ENCODE data around the gene TOMM5. TPM values are rescaled to one million over a fixed set of nuclear protein-coding genes. Genes with fewer than 3 reads are reported as not detected.

Gene TOMM5
- total RNA-seq, 2 donors from 2014 or later = 93.0 to 136 TPM

DNA sequence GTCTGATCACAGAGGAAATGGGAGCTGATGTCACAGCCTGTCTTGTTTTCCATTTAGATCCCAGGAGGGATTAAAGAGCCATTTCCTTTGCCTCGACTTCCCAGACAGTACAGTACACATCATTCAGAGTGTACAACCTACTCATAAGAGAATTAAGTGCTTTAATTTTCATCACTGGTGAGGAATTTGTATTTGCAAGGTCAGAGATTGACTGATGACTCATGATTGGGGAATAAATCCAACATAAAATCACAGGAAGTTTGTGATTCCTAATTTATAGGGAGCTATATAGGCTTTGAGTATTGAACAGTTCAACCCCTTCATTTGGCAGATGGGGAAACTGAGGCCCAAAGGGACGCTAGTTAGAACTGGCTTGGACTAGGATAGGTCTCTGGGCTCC, 4.1 kb upstream of the TOMM5 start:
- no peak overlapping the region for H3K4me3 Mint-ChIP-seq

DNA sequence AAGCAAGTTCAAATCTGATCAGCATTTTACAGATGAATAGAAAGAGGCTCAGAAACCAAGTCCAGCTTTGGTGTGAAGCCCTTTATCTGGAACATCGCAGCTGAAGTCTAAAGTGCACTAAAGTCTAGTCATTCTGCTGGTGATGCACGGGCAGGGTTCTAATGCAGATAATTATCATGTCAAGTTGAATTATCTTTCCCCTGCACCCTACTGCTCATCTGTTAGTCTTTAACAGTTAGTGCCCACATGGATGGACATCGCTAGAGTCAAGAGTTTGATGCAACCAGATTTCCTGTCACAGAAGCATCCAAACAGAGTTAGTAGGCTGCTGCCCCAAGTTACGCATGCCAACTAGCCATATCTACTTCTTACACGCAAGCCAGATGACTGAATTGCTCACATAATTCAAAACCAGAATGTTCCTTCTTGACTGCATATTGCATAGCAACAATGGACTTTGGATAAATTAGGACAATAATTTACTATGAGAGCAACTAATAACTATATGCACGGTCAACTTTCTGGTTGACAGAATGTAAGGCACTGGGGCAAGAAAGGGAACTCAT, 1.6 kb upstream of the TOMM5 start:
- DNase-seq (ENCODE audit: low spot score) (no peak), ATAC-seq (no peak)
- Mint-ChIP-seq H3K4me3 (peak overlapping the region; percentile 56), H3K27ac (peak overlapping the region in 1 of 2 donors; percentile 65), H3K9me3 (no peaks in the 10 kb centered on the region), H3K4me1 (ENCODE audit: low read depth in 2 of 2) (peaks cover 25 to 27% of the 10 kb centered on the region in 2 donors), H3K36me3 (peaks cover 4% of the 10 kb centered on the region), H3K27me3 (peaks cover 8 to 11% of the 10 kb centered on the region in 2 donors)

More for the DNA sequence above, 4.1 kb upstream of the TOMM5 start:
- ATAC-seq (no peak), DNase-seq (ENCODE audit: low spot score) (no peak)
- peaks cover 10 to 11% of the 10 kb centered on the region in 2 donors for H3K4me1 Mint-ChIP-seq (ENCODE audit: low read depth in 2 of 2)
- no peaks in the 10 kb centered on the region for H3K36me3 Mint-ChIP-seq
- peaks cover 19 to 21% of the 10 kb centered on the region in 2 donors for H3K27me3 Mint-ChIP-seq
- no peaks in the 10 kb centered on the region for H3K9me3 Mint-ChIP-seq
- no peak overlapping the region for H3K27ac Mint-ChIP-seq

DNA sequence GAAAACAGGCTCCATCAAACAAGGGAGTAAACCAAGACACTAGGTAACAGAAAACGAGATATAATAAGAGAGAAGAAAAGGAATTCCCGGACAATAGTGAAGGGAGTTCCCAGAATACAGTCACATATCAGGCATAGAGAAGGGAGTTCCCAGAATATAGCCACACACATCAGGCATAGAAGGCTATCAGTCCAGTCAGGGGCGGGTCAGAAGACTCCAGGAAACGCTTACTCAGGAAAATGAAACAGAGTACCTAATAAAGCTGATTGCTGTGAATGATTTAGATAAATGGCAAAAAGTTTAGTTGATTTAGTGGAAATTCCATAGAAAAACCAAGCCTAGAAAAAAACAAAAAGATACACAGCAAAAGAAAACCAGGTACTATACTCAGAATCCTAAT, 4.9 kb downstream of the TOMM5 start:
- peaks cover 48% of the 10 kb centered on the region for H3K36me3 Mint-ChIP-seq
- DNase-seq (ENCODE audit: low spot score) = no peak
- no peaks in the 10 kb centered on the region for H3K9me3 Mint-ChIP-seq
- no peak overlapping the region for H3K27ac Mint-ChIP-seq
- no peaks in the 10 kb centered on the region for H3K27me3 Mint-ChIP-seq
- no peak overlapping the region for H3K4me3 Mint-ChIP-seq
- ATAC-seq = no peak
- peaks cover 28% of the 10 kb centered on the region in 2 donors for H3K4me1 Mint-ChIP-seq (ENCODE audit: low read depth in 2 of 2)

DNA sequence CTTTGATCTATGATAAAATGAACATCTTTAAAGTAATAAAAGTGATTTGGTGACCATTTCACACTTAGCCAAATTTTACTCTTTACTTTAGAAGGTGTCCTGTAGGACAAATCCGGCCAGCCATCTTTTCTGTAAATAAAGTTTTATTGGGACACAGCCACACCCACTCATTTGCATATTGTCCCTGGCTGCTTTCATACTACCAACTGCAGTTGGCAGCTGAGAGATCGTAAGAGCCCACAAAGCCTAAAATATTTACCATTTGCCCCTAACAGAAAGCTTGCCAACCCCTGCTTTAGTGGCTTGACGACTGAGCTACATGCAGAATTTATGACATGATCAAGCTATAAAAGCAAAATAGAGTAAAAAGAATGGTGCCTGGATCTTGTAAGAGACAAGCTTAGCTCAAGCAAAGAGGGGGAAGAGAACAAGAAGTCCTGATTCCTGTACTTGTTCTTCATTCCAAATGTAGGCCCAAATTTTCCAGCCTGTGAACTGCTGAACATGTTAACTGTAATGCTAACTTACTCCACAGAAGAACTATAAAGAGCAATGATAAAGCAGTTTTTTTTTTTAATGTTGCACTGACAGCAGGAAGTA, 8.8 kb downstream of the TOMM5 start:
- Mint-ChIP-seq H3K27me3 (no peaks in the 10 kb centered on the region), H3K9me3 (no peaks in the 10 kb centered on the region), H3K4me3 (no peak overlapping the region), H3K36me3 (peaks cover 51% of the 10 kb centered on the region), H3K27ac (no peak overlapping the region), H3K4me1 (ENCODE audit: low read depth in 2 of 2) (peaks cover 7% of the 10 kb centered on the region in 2 donors)
- DNase-seq (ENCODE audit: low spot score) = no peak
- no peak for ATAC-seq

DNA sequence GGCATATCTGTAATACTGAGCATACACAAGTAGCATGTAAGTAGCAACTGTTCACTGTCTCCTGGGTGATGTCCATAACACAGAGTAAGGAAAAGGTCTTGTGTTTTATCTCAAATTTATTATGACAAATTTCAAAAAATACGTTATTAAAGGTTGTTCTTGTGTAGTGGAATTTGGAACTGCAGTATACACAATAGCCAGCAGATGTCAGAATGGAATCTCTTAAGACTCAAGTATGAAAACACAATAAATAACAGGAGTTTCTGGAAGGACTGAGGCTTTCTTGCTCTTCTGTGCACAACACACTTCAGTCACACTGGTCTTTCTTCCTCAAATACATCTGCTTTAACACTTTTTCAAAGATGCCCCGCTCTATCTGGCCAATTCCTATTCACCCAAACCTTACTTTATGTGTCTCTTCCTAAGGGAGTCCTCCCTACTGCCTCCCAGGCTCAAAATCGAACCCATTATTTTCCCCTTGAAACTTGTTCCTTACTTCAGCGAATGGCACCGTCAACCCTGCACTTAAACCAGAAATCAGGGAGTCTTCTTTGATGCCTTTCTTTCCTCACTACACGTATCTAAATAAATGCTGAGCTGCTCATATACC, 9.7 kb downstream of the TOMM5 start:
- DNase-seq (ENCODE audit: low spot score) (no peak), ATAC-seq (no peak)

DNA sequence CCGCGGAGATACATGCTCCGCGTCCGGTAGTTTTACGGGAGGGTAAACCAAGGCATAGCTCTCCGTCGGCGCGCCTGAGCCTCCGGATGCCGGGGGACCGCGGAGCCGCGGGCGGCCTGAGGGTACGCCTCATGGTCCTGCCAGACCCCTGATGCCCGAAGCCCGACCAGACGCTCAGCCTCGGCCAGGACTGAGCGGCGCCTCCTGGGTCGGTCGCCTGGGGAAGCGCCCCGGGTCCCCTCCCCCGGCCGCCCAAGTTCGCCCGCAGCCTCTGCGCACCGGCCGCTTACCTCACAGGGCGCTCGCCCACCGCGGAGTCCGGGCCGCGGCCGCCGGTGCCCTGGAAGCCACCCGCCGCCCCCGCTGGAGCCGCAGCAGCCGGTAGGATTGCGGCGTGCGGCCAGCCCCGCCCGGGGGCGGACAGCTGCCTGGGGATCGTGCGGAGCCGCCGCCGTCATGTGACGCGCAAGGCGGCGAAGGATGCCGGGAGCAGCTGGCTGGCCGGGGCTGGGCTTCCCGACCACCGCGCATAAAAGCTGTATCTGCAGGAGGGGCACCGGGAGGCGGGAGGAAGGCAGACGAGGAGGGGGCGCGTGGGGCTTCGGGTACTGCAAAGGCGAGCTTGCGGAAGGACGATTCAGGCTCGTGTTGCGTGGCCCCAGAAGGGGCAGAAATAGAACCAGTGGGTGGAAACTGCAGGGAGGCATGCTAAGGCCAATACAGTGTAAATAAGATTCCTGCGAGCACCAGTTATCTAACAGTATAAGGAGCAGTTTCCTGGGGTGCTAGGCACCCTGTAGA, 16.3 kb downstream of the TOMM5 start, which contains the start of gene FBXO10:
FBXO10 (minus strand) TSS at position 460 of the 801 bp plus-strand sequence. CDS start 34,612 bp downstream, outside the sequence.
- Mint-ChIP-seq H3K36me3 (peaks cover 4% of the 10 kb centered on the region), H3K9me3 (no peaks in the 10 kb centered on the region), H3K4me3 (peak within 1 kb of the TSS; percentile 83), H3K27me3 (no peaks in the 10 kb centered on the region), H3K4me1 (ENCODE audit: low read depth in 2 of 2) (peaks cover 20 to 24% of the 10 kb centered on the region in 2 donors), H3K27ac (peak within 1 kb of the TSS in 1 of 2 donors; percentile 54)
- DNase-seq (ENCODE audit: low spot score) = peak; percentile 67
- ATAC-seq = peak; percentile 87 to 90

More for the DNA sequence above, 9.7 kb downstream of the TOMM5 start:
- peaks cover 7 to 9% of the 10 kb centered on the region in 2 donors for H3K4me1 Mint-ChIP-seq (ENCODE audit: low read depth in 2 of 2)
- H3K27me3 Mint-ChIP-seq = no peaks in the 10 kb centered on the region
- H3K36me3 Mint-ChIP-seq = peaks cover 49% of the 10 kb centered on the region
- H3K4me3 Mint-ChIP-seq = no peak overlapping the region
- no peak overlapping the region for H3K27ac Mint-ChIP-seq
- no peaks in the 10 kb centered on the region for H3K9me3 Mint-ChIP-seq

DNA sequence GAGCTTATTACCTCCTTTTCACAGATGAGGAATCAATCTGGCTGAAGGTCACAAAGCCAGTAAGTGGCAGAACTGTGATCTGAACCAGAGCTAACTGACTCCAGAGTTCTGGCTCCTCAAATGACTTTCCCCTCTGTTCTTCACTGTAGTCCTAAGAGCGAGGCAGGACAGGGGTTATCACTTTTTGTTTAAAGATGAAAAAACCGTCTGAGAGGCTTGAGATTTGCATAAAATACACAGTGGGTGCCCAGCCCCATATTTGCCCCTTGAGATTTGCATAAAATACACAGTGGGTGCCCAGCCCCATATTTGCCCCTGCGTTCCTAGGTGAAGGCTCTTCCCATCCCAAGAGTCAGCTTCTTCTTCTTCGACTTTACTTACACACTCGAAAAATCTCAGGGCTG, 16.9 kb downstream of the TOMM5 start:
- H3K4me3 Mint-ChIP-seq = peak overlapping the region; percentile 71
- no peaks in the 10 kb centered on the region for H3K9me3 Mint-ChIP-seq
- DNase-seq (ENCODE audit: low spot score) (no peak), ATAC-seq (peak in 1 of 2 donors; percentile 12)
- peaks cover 20 to 24% of the 10 kb centered on the region in 2 donors for H3K4me1 Mint-ChIP-seq (ENCODE audit: low read depth in 2 of 2)
- no peaks in the 10 kb centered on the region for H3K27me3 Mint-ChIP-seq
- H3K36me3 Mint-ChIP-seq = peaks cover 4% of the 10 kb centered on the region
- no peak overlapping the region for H3K27ac Mint-ChIP-seq

DNA sequence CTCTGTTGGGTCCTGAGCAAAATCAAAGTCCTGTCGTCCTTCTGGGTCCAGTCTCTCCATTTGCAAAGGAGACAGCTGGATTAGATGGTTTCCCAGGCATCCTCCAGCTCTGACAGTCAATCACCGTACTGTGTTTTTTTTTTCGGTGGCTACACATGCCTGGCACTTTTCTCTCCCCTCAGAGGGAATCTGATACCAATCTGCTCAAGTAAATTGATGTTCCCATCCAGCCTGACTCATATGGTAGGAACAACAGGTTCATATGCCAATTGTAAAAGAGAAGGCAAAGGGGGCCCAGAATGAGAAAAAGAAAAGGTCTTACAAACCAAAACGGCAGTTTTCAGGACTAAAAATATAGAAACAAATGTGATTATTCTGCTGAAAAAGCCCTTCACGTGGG, 17.4 kb downstream of the TOMM5 start:
- Mint-ChIP-seq H3K4me1 (ENCODE audit: low read depth in 2 of 2) (peaks cover 20 to 24% of the 10 kb centered on the region in 2 donors), H3K4me3 (peak overlapping the region; percentile 71), H3K9me3 (no peaks in the 10 kb centered on the region), H3K36me3 (no peaks in the 10 kb centered on the region), H3K27ac (no peak overlapping the region), H3K27me3 (no peaks in the 10 kb centered on the region)
- no peak for ATAC-seq
- DNase-seq (ENCODE audit: low spot score) = no peak

DNA sequence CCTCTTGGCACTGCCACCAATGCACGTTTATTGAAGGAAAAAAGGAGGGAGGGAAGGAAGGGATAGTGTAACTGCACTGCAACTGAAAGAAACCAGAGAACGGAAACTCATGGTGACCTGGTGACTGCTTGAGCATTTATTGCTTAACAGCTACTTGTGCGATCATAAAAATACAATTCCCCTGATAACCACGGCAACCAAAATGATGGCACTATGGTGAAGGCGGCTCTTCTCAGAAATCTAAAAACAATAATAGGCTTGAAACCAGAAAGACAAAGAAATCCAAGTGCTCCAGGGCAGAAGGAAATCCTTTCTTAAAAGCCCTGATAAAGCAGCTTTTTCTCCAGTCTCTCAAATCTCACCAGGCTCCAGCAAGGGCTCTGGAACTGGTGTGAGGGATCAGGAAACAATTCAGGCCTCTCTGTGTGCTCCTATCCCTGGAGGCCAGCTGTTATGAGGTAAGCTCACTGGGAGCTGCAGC, 18.1 kb downstream of the TOMM5 start:
- Mint-ChIP-seq H3K27me3 (no peaks in the 10 kb centered on the region), H3K4me1 (ENCODE audit: low read depth in 2 of 2) (peaks cover 20 to 24% of the 10 kb centered on the region in 2 donors), H3K9me3 (no peaks in the 10 kb centered on the region), H3K27ac (no peak overlapping the region), H3K4me3 (no peak overlapping the region), H3K36me3 (no peaks in the 10 kb centered on the region)
- ATAC-seq (no peak), DNase-seq (ENCODE audit: low spot score) (no peak)

DNA sequence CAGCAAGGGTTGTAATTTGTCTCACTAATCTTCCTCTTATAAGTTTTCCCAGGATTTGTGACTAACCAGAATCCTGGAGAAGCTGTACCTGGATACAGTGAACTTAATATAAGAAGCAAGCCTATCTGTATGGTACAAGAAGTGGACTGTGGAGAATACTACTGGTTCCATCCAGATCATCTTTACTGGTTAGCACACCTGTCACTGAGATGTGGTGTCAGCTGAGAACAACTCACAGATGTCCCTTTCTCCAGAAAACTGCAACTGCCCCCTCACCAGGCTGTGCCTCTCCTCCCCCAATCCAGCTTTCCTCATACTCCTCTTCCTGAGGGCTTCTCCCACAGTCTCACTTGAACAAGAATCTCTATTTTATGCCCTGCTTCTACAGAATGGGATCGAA, 21.1 kb downstream of the TOMM5 start:
- DNase-seq (ENCODE audit: low spot score) = no peak
- Mint-ChIP-seq H3K27me3 (no peaks in the 10 kb centered on the region), H3K27ac (no peak overlapping the region), H3K36me3 (peaks cover 4% of the 10 kb centered on the region), H3K9me3 (no peaks in the 10 kb centered on the region), H3K4me3 (no peak overlapping the region), H3K4me1 (ENCODE audit: low read depth in 2 of 2) (peaks cover 13 to 17% of the 10 kb centered on the region in 2 donors)
- ATAC-seq = no peak

DNA sequence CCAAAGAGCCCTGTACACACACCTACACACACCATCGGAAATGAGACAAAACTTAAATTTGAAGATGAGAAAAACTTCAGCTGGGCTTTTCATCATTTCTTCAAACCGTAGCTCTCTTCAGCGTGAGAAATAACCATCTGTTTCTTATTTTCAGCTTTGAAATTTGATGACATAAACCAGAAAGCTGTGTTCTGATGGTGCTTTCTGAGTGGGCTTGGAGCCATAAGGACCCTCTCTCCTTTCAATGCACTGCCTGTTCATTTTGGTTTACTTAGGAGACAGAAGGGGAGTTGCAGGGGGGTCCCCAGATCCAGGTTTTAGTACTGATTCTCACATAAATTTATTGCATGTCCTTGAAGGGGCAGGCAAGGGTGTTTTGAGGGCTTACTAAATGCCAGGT, 25.7 kb downstream of the TOMM5 start:
- Mint-ChIP-seq H3K9me3 (no peaks in the 10 kb centered on the region), H3K27me3 (no peaks in the 10 kb centered on the region), H3K27ac (no peak overlapping the region), H3K36me3 (peaks cover 11% of the 10 kb centered on the region), H3K4me3 (no peak overlapping the region), H3K4me1 (ENCODE audit: low read depth in 2 of 2) (peaks cover 0 to 2% of the 10 kb centered on the region in 2 donors)
- DNase-seq (ENCODE audit: low spot score) (no peak), ATAC-seq (no peak)

DNA sequence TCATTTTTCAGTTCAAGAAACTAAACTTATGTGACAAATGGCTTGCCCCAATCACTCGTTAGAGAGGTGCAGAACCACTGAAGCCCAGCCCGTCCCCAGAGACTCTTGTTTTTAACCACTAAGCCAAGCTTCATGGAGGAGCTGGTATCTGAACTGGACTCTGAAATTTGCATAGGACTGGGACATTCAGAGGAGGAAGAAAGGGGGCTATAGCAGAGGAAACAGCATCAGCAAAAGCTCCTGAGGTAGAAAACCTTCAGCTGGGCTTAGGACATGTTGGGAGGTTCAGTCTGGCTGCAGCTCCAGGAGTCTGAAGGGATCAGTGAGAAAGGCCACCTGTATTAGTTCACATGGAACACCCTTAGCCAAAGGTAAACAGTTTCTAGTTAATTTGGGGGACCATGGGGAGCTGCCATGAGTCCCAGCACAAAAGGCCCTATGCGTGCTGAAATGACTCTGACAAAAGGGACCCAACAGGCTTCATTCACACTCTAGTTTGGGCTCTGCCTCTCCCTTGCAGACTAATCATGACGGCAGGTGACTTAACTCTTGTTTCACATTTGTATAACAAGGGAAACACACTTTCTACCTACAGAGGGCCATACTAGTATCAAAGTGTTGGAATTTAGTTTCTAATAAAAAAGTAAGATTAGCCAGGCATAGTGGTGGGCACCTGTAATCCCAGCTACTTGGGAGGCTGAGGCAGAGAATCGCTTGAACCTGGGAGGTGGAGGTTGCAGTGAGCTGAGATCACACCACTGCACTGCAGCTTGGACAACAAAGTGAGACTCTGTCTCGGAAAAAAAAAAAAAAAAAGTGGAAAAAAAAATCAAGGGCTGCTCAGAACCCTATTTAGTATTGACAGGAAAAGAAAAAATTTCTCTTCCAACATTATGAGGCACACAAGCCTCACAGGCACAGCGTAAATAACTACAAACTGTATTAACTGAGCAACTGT, 26.5 kb downstream of the TOMM5 start:
- peaks cover 0 to 2% of the 10 kb centered on the region in 2 donors for H3K4me1 Mint-ChIP-seq (ENCODE audit: low read depth in 2 of 2)
- H3K27ac Mint-ChIP-seq = no peak overlapping the region
- H3K4me3 Mint-ChIP-seq = no peak overlapping the region
- no peaks in the 10 kb centered on the region for H3K9me3 Mint-ChIP-seq
- H3K36me3 Mint-ChIP-seq = peaks cover 11% of the 10 kb centered on the region
- DNase-seq (ENCODE audit: low spot score) = no peak
- ATAC-seq = no peak
- no peaks in the 10 kb centered on the region for H3K27me3 Mint-ChIP-seq

DNA sequence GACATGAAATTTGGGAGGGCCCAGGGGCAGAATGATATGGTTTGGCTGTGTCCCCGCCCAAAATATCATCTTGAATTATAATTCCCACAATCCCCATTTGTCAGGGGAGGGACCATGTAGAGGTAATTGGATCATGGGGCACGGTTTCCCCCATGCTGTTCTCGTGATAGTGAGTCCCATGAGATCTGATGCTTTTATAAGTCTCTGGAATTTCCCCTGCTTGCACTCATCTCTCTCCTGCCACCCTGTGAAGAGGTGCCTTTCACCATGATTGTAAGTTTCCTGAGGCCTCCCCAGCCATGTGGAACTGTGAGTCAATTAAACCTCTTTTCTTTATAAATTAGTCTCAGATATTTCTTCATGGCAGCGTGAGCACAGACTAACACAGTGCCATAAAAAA, 27.5 kb downstream of the TOMM5 start:
- Mint-ChIP-seq H3K27me3 (no peaks in the 10 kb centered on the region), H3K4me1 (ENCODE audit: low read depth in 2 of 2) (peaks cover 0 to 2% of the 10 kb centered on the region in 2 donors), H3K9me3 (no peaks in the 10 kb centered on the region), H3K4me3 (no peak overlapping the region), H3K36me3 (peaks cover 11% of the 10 kb centered on the region), H3K27ac (no peak overlapping the region)
- DNase-seq (ENCODE audit: low spot score) (no peak), ATAC-seq (no peak)
